ENCODE data around the gene SLC36A1. TPM values are rescaled to one million over a fixed set of nuclear protein-coding genes. Genes with fewer than 3 reads are reported as not detected.
A peak's percentile ranks its signal among the peaks of the same experiment; 100 is the strongest.

The SLC36A1 gene
- total RNA-seq, 3 donors from 2014 or later (not counting 1 experiment from before 2014, with no cell fraction given), result 10.9 to 16.1 (median 13.0) TPM

- H3K36me3 ChIP-seq (ENCODE audit: control insufficient read depth, insufficient read depth, low read length), result no peaks in the 10 kb centered on the region
- H3K4me1 ChIP-seq (ENCODE audit: control insufficient read depth, insufficient read depth, low read length), result peaks cover 13% of the 10 kb centered on the region
- H3K4me3 Mint-ChIP-seq, result peak overlapping the region; percentile 97
- ATAC-seq (peak in 1 of 3 donors; percentile 2), DNase-seq (peak in 1 of 2 donors; percentile 54)
- intact Hi-C loops (cut with micrococcal nuclease), result loop anchor here (5.0 to 10.0 kb wide), 3 partner anchors 204 to 696 kb away; no protein-coding TSS in a partner anchor
- 16% methylated on average over 23 of the region's 24 CpGs for WGBS (ENCODE audit: insufficient coverage)
- H3K4me1 Mint-ChIP-seq, result peaks cover 23 to 37% of the 10 kb centered on the region in 2 donors
- peaks cover 16 to 24% of the 10 kb centered on the region in 2 donors for H3K27me3 Mint-ChIP-seq (ENCODE audit: low read depth in 2 of 2)
- H3K27ac ChIP-seq (ENCODE audit: low read length), result no peak overlapping the region
- no peaks in the 10 kb centered on the region for H3K36me3 Mint-ChIP-seq
- no peak for TF ChIP-seq CTCF (IDR thresholded peaks at IDR 0.05)
- peak overlapping the region; percentile 80 for H3K4me3 ChIP-seq (ENCODE audit: low read length)
- H3K9me3 ChIP-seq (ENCODE audit: control insufficient read depth, insufficient read depth, low read length), result no peaks in the 10 kb centered on the region
- H3K9me3 Mint-ChIP-seq, result no peaks in the 10 kb centered on the region
- no peaks in the 10 kb centered on the region for H3K27me3 ChIP-seq (ENCODE audit: control insufficient read depth, insufficient read depth, low read length)
- H3K27ac Mint-ChIP-seq, result peak overlapping the region; percentile 79 to 92
Observed at GRCh38 chr5:151448038-151448985, 909 bp downstream of the SLC36A1 start.

- peaks cover 8 to 15% of the 10 kb centered on the region in 2 donors for H3K27me3 Mint-ChIP-seq (ENCODE audit: low read depth in 2 of 2)
- H3K27ac ChIP-seq (ENCODE audit: low read length), result no peak overlapping the region
- intact Hi-C loops (cut with micrococcal nuclease), result loop anchor here (5.0 to 10.0 kb wide), 3 partner anchors 203 to 696 kb away; no protein-coding TSS in a partner anchor
- H3K36me3 ChIP-seq (ENCODE audit: control insufficient read depth, insufficient read depth, low read length), result no peaks in the 10 kb centered on the region
- H3K27ac Mint-ChIP-seq, result no peak overlapping the region
- ATAC-seq (no peak), DNase-seq (no peak)
- peaks cover 13% of the 10 kb centered on the region for H3K4me1 ChIP-seq (ENCODE audit: control insufficient read depth, insufficient read depth, low read length)
- peaks cover 23 to 37% of the 10 kb centered on the region in 2 donors for H3K4me1 Mint-ChIP-seq
- no peak for TF ChIP-seq CTCF (IDR thresholded peaks at IDR 0.05)
- H3K9me3 ChIP-seq (ENCODE audit: control insufficient read depth, insufficient read depth, low read length), result no peaks in the 10 kb centered on the region
- peak overlapping the region; percentile 97 for H3K4me3 Mint-ChIP-seq
- no peak overlapping the region for H3K4me3 ChIP-seq (ENCODE audit: low read length)
- no peaks in the 10 kb centered on the region for H3K27me3 ChIP-seq (ENCODE audit: control insufficient read depth, insufficient read depth, low read length)
- no peaks in the 10 kb centered on the region for H3K9me3 Mint-ChIP-seq
- no peaks in the 10 kb centered on the region for H3K36me3 Mint-ChIP-seq
- WGBS (ENCODE audit: insufficient coverage), result 98% methylated on average over 6 of the region's 7 CpGs
Observed at GRCh38 chr5:151449297-151449696, 1.9 kb downstream of the SLC36A1 start.

- 96% methylated on average over 5 of the region's 5 CpGs for WGBS (ENCODE audit: insufficient coverage)
- Histone ChIP-seq H3K36me3 (ENCODE audit: control insufficient read depth, insufficient read depth, low read length) (no peaks in the 10 kb centered on the region), H3K4me1 (ENCODE audit: control insufficient read depth, insufficient read depth, low read length) (peaks cover 13% of the 10 kb centered on the region), H3K4me3 (ENCODE audit: low read length) (no peak overlapping the region), H3K9me3 (ENCODE audit: control insufficient read depth, insufficient read depth, low read length) (no peaks in the 10 kb centered on the region), H3K27ac (ENCODE audit: low read length) (no peak overlapping the region), H3K27me3 (ENCODE audit: control insufficient read depth, insufficient read depth, low read length) (no peaks in the 10 kb centered on the region)
- Mint-ChIP-seq H3K27ac (no peak overlapping the region), H3K27me3 (ENCODE audit: low read depth in 2 of 2) (peaks cover 8 to 14% of the 10 kb centered on the region in 2 donors), H3K4me1 (peaks cover 23 to 37% of the 10 kb centered on the region in 2 donors), H3K36me3 (no peaks in the 10 kb centered on the region), H3K9me3 (no peaks in the 10 kb centered on the region), H3K4me3 (no peak overlapping the region)
- intact Hi-C loops (cut with micrococcal nuclease), result loop anchor here (5.0 to 10.0 kb wide), 3 partner anchors 202 to 695 kb away; no protein-coding TSS in a partner anchor
- ATAC-seq (no peak), DNase-seq (no peak)
- no peak for TF ChIP-seq CTCF (IDR thresholded peaks at IDR 0.05)
Observed at GRCh38 chr5:151449839-151450238, 2.4 kb downstream of the SLC36A1 start.

Measured in natural killer cell (primary cell).